GM12891 (cell line): ENCODE data around the gene SFI1.

Experiments used
- PAX5 ChIP-seq: IDR thresholded peaks from 2 replicates; pipeline ENCODE4 v1.6.1; 2011; ENCODE audit warnings: low read length, moderate library complexity, mild to moderate bottlenecking; ENCODE audit not compliant: insufficient read depth, severe bottlenecking
- POLR2A ChIP-seq: IDR thresholded peaks from 2 replicates; pipeline ENCODE4 v1.6.1; 2011; ENCODE audit warnings: low read depth, low read length, control low read depth
- POLR2AphosphoS5 ChIP-seq: IDR thresholded peaks from 2 replicates; pipeline ENCODE4 v1.6.1; 2011; ENCODE audit warnings: low read depth, low read length, control low read depth
- POU2F2 ChIP-seq: IDR thresholded peaks from 2 replicates; pipeline ENCODE4 v1.6.1; 2011; ENCODE audit warnings: low read depth, mild to moderate bottlenecking, control low read depth, low read length, moderate library complexity
- SPI1 ChIP-seq: IDR thresholded peaks from 2 replicates; pipeline ENCODE4 v1.6.1; 2011; ENCODE audit warnings: low read depth, low read length, control low read depth
- TAF1 ChIP-seq: IDR thresholded peaks from 2 replicates; pipeline ENCODE4 v1.6.1; 2011; ENCODE audit warnings: low read depth, low read length, control low read depth

- no peak for TF ChIP-seq SPI1
- TF ChIP-seq POLR2A: no peak
- TF ChIP-seq TAF1: no peak
- no peak for TF ChIP-seq POLR2AphosphoS5
- TF ChIP-seq POU2F2: no peak
- no peak for TF ChIP-seq PAX5
Observed at GRCh38 chr22:31492151-31492550, 4.2 kb upstream of the SFI1 start.
